Heart right ventricle (tissue), 16 donors: Measurements from ENCODE around the gene FOXP4. TPM values are rescaled to one million over a fixed set of nuclear protein-coding genes. Genes with fewer than 3 reads are reported as not detected.
A peak's percentile ranks its signal among the peaks of the same experiment; 100 is the strongest.

Experiments
- ATAC-seq, 8 donors: fragments of 200-7000 bp; cut with Tn5 transposase; one replicate each; pipeline ENCODE4 v1.9.1; 2020; ENCODE audit warnings: mild to moderate bottlenecking in 8 of 8, moderate library complexity in 8 of 8, moderate number of reproducible peaks in 1 of 8
- DNase-seq, 2 donors: peaks; one replicate each; pipeline ENCODE4 v3.0.0-alpha.2; 2020
- H3K27ac ChIP-seq, 10 donors: fragments of 200-600 bp; sonication (generic) in 2 of 10; one replicate each; pipeline versions ENCODE4 v1.5.0 to v1.8.0; 2020 to 2022; ENCODE audit warnings: mild to moderate bottlenecking in 3 of 10
- H3K27me3 ChIP-seq, 7 donors: fragments of 200-600 bp; one replicate each; pipeline ENCODE4 v1.8.0; 2021 to 2022; ENCODE audit warnings: mild to moderate bottlenecking in 2 of 7
- H3K36me3 ChIP-seq, 9 donors: fragments of 200-600 bp; sonication (generic) in 1 of 9; one replicate each; pipeline versions ENCODE4 v1.5.0 to v1.8.0; 2020 to 2022; ENCODE audit warnings: mild to moderate bottlenecking in 2 of 9
- H3K4me1 ChIP-seq, 9 donors: fragments of 200-600 bp; sonication (generic) in 1 of 9; one replicate each; pipeline versions ENCODE4 v1.5.0 to v1.8.0; 2020 to 2022; ENCODE audit warnings: mild to moderate bottlenecking in 4 of 9
- H3K4me3 ChIP-seq, 10 donors: fragments of 200-600 bp; sonication (generic) in 2 of 10; one replicate each; pipeline versions ENCODE4 v1.5.0 to v1.8.0; 2020 to 2022; ENCODE audit warnings: mild to moderate bottlenecking in 7 of 10, moderate library complexity in 2 of 10
- H3K9me3 ChIP-seq, 11 donors: fragments of 200-600 bp in 10 of 11; sonication (generic) in 2 of 11; one replicate each; pipeline versions ENCODE4 v1.5.0 to v1.8.0; 2013 to 2022; ENCODE audit warnings: mild to moderate bottlenecking in 2 of 11, control low read depth in 1 of 11, moderate library complexity in 1 of 11
- WGBS, 2 donors: extraction: QIAGEN DNeasy Blood & Tissue Kit; methylation state at CpG; one replicate each; pipeline ENCODE4 v1.1.7; 2013; ENCODE audit warnings: inconsistent platforms in 1 of 2; 5-methylcytosine and 5-hydroxymethylcytosine counted together
- intact Hi-C, 10 donors: fragments of 100-400 bp; cut with DNase I; formaldehyde crosslinking; loops; one replicate each; pipeline versions ENCODE4 v1.11.1 to v1.14.2; 2022
- polyA plus RNA-seq, 2 donors: library from polyadenylated mRNA; stranded (reverse); fragments of 200-250 nt; gene quantifications; one replicate each; pipeline ENCODE4 v1.2.3, GENCODE V29; 2013
- total RNA-seq, 10 donors: library from RNA; stranded (reverse); fragmentation: NEBNext Ultra II Directional in 3 of 10; extraction: Animal tissue kit (Norgen Biotek cat#: 25700) in 3 of 10; gene quantifications; one replicate each; pipeline versions ENCODE4 v1.2.1 to v1.2.4, GENCODE V29; 2021 to 2023
- TF ChIP-seq, protein P1 (sequence below), 9 donors: fragments of 200-600 bp; sonication (generic) in 2 of 9; IDR thresholded peaks; one replicate each; pipeline versions ENCODE4 v1.5.0 to v1.8.0; 2021 to 2022; ENCODE audit warnings: antibody characterized with exemption in 9 of 9, mild to moderate bottlenecking in 5 of 9, moderate library complexity in 1 of 9
- donor health status: Arrhythmogenic right ventricular cardiomyopathy.
- donor health status: ischemic (EF 13 %, LVEDD 7.1; RV severe dilation, severe dysfunction).
- donor health status: healthy with polysubstance abuse.
- donor health status: DM: no; HTN: yes; CAD: no.
- donor health status: DM: no; HTN: no; CAD: no.
- donor health status: ischemic (EF 25% LVEDD 6.9; RV normal size, moderate dysfunction).
- donor health status: ischemic (EF 25% LVEDD 5.7; RV mildly dilated, moderate dysfunction).
- donor health status: healthy.
- donor health status: DM: yes; HTN: yes; CAD: no.
- donor health status: Ischemic cardiomyopathy.
- donor health status: ischemic (EF 35%, LVEDD 5.7; RV mildly dilated, moderate dysfunction).
- donor health status: nonischemic (EF 11% LVEDD 7.7; RV severe dilation, severe dysfunction).
- donor health status: DM: yes; HTN: yes; CAD: no.
- donor health status: PGD.
- donor health status: ischemic (EF 29% LVEDD 5.4; RV normal size, mild dysfunction).
- donor health status: nonischemic (EF 23%, LVEDD 6.1; RV moderate dilation, normal function).

Gene FOXP4
- total and polyA plus RNA-seq, 12 donors = 8.9 to 18.0 (median 13.6) TPM

DNA sequence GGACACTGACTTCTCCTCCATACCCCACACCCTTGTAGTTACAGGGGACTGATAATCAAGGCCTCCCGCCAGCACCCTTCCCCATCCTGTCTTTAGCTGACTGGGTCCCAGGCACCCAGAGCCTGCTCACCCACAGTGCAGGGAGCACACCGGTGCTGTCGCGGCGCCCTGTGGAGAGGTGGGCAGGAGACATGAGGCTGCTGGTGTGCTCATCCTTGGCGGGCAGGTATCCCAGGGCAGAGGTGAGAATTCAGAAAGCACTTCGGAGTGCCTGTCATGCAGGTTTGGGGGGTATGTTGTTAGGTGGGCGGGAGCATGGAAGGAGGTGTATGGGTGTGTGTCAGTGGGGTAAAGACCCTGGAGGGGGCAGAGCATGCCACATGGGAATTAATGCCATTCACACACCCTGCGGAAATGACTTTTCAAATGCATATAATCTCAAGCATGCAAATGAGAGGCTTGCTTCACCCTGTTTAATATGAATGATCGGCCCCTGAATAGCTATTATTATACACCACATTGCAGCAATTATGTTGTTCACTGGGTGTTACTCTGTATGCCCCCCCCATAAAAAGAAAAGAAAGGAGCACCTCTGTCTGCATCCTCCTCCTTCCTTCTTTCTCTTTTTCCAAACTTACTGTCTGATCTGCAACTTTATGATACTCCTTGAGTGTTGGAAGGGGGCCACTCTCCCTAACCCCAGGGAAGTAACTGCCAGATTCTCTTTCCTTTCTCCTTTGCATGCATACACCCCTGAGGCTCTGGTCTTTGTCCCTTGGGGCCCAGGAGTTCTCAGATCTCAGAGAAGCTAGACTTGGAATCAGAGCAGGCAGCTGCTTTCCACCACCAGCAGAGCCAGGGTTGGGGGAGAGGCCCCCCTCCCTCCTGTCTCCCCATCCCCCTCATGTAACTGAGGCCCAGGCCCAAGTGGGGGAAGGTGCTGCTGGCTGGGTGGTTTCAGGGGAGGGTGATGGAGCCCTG lies 16.0 kb downstream of the FOXP4 start:
- Histone ChIP-seq H3K4me1 (peaks cover 5 to 31% (median 9%) of the 10 kb centered on the region in 9 donors), H3K9me3 (no peaks in the 10 kb centered on the region), H3K36me3 (peaks cover 0 to 20% (median 6%) of the 10 kb centered on the region in 9 donors), H3K27ac (no peak overlapping the region), H3K4me3 (no peak overlapping the region), H3K27me3 (no peaks in the 10 kb centered on the region)
- intact Hi-C loops = no loop called here
- DNase-seq (no peak), ATAC-seq (peak in 1 of 8 donors; percentile 24)
- WGBS, 2 donors = 91 to 92% methylated on average over 10 of the region's 10 CpGs
- TF ChIP-seq, protein P1, sequence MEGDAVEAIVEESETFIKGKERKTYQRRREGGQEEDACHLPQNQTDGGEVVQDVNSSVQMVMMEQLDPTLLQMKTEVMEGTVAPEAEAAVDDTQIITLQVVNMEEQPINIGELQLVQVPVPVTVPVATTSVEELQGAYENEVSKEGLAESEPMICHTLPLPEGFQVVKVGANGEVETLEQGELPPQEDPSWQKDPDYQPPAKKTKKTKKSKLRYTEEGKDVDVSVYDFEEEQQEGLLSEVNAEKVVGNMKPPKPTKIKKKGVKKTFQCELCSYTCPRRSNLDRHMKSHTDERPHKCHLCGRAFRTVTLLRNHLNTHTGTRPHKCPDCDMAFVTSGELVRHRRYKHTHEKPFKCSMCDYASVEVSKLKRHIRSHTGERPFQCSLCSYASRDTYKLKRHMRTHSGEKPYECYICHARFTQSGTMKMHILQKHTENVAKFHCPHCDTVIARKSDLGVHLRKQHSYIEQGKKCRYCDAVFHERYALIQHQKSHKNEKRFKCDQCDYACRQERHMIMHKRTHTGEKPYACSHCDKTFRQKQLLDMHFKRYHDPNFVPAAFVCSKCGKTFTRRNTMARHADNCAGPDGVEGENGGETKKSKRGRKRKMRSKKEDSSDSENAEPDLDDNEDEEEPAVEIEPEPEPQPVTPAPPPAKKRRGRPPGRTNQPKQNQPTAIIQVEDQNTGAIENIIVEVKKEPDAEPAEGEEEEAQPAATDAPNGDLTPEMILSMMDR (IDR thresholded peaks at IDR 0.05) = no peak

DNA sequence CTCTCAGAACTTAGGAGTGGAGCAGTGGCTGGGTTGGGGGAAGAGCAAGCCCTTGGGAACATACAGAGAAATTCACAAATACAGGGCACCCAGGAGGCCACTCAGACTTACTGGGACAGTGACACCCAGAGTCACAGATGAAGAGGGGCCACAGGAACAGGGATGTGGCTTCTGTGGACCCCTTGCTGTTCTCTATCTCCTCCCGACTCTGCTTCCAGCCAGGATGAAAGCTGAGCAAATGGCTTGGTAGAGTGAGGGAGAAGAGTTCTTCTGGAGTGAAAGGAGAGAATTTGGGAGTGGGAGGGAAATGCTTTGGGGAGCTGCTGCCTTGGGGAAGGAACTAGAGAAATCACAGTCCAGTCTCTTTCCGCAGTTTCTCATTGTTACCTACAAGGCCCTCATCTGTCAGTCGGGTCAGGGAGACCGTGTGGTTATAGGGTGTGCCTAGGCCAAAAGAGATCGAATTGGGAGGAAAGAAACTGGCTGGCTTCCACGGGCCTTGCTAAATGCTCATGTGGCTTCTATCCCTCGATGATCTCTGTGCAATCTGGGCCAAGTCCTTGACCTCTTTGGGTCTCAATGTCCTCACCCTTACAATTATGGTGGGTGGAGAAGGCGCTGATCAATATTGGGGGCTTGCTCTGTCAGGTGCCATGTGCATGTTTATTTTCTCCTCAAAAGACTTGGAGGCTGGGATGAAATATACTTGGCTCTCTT lies 17.0 kb downstream of the FOXP4 start:
- ATAC-seq (no peak), DNase-seq (no peak)
- TF ChIP-seq, protein P1 (IDR thresholded peaks at IDR 0.05) = no peak
- no peaks in the 10 kb centered on the region for H3K9me3 ChIP-seq
- no peak overlapping the region for H3K27ac ChIP-seq
- intact Hi-C loops = no loop called here
- H3K36me3 ChIP-seq = peaks cover 0 to 23% (median 8%) of the 10 kb centered on the region in 9 donors
- no peaks in the 10 kb centered on the region for H3K27me3 ChIP-seq
- H3K4me1 ChIP-seq = peaks cover 10 to 37% (median 17%) of the 10 kb centered on the region in 9 donors
- H3K4me3 ChIP-seq = no peak overlapping the region
- WGBS, 2 donors = 69 to 79% methylated on average over 8 of the region's 8 CpGs

DNA sequence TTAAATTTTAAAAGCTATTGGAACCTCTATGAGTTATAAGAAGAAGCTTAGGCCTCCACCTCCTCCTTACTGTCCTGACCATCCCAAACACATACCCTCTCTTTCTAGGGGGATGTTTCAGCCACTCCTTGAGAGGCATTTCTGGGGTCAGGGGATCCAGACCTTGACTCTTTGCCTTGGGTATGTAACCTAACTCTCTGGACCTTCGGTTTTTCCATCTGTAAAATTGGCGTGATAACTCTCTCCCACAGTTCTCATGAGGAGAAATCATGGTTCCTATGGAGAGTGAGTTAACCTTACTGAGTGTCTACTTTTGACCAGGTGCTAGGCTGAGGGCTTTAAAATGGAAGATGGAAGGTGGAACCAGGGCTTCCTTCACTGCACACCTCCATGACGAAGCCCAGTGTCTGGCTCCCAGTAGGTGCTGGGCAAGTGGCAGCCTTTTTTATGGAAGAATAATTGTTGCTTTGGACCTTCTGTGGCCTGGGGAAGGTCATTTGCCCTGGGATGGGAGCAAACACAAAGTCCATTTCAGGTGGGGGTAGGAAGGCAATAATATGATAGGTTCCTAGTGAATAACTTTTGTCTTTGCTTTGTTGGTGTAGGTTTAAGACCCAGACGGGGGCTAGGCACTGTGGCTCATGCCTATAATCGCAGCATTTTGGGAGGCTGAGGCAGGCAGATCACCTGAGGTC lies 18.4 kb downstream of the FOXP4 start:
- DNase-seq (no peak), ATAC-seq (no peak)
- Histone ChIP-seq H3K27me3 (no peaks in the 10 kb centered on the region), H3K4me1 (peaks cover 18 to 46% (median 29%) of the 10 kb centered on the region in 9 donors), H3K9me3 (no peaks in the 10 kb centered on the region), H3K27ac (no peak overlapping the region), H3K4me3 (no peak overlapping the region), H3K36me3 (peaks cover 0 to 23% (median 8%) of the 10 kb centered on the region in 9 donors)
- TF ChIP-seq, protein P1 (IDR thresholded peaks at IDR 0.05) = no peak
- WGBS, 2 donors = 96 to 98% methylated on average over 5 of the region's 5 CpGs
- intact Hi-C loops = no loop called here

DNA sequence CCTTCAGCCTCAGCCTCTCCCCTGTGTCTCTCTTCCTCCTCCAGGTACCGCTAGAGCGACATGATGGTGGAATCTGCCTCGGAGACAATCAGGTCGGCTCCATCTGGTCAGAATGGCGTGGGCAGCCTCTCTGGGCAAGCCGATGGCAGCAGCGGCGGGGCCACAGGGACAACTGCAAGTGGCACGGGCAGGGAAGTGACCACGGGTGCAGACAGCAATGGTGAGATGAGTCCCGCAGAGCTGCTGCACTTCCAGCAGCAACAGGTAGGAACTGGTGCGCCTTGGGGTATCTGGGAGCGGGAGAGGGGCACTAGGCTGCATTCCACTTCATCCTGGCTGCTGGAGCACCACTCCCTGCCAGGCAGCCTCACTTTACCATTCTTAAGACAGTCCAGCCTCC lies 19.5 kb downstream of the FOXP4 start:
- ATAC-seq = no peak
- no peaks in the 10 kb centered on the region for H3K9me3 ChIP-seq
- H3K4me1 ChIP-seq = peaks cover 18 to 41% (median 30%) of the 10 kb centered on the region in 9 donors
- WGBS, 2 donors = 94 to 98% methylated on average over 13 of the region's 13 CpGs
- H3K27ac ChIP-seq = no peak overlapping the region
- peaks cover 0 to 23% (median 8%) of the 10 kb centered on the region in 9 donors for H3K36me3 ChIP-seq
- DNase-seq = no peak
- H3K4me3 ChIP-seq = no peak overlapping the region
- TF ChIP-seq, protein P1 (IDR thresholded peaks at IDR 0.05) = no peak
- no peaks in the 10 kb centered on the region for H3K27me3 ChIP-seq
- intact Hi-C loops = no loop called here
